Chondrocyte (in vitro differentiated cells): ENCODE results near the gene SNRPA1. TPM values are rescaled to one million over a fixed set of nuclear protein-coding genes. Genes with fewer than 3 reads are reported as not detected.

ENCODE experiments used
- DNase-seq: peaks from one replicate; pipeline ENCODE4 v3.0.0; 2021; ENCODE audit warnings: mixed read lengths, low spot score
- H3K27ac Mint-ChIP-seq: one replicate; pipeline ENCODE4 v1.8.0; 2021; ENCODE audit warnings: mild to moderate bottlenecking, moderate library complexity, mixed read lengths; ENCODE audit not compliant: unreplicated experiment
- H3K27me3 Mint-ChIP-seq: 2 replicates; pipeline ENCODE4 v1.8.0; 2021; ENCODE audit warnings: low read depth, mixed read lengths
- H3K36me3 Mint-ChIP-seq: 2 replicates; pipeline ENCODE4 v1.8.0; 2021; ENCODE audit warnings: low read depth, mixed read lengths
- H3K4me1 Mint-ChIP-seq: 2 replicates; pipeline ENCODE4 v1.8.0; 2021; ENCODE audit warnings: low read depth, mild to moderate bottlenecking, mixed read lengths
- H3K4me3 Mint-ChIP-seq: one replicate; pipeline ENCODE4 v1.8.0; 2021; ENCODE audit warnings: mild to moderate bottlenecking, moderate library complexity, mixed read lengths; ENCODE audit not compliant: unreplicated experiment
- H3K9me3 Mint-ChIP-seq: 2 replicates; pipeline ENCODE4 v1.8.0; 2021; ENCODE audit warnings: low read depth, mixed read lengths
- total RNA-seq: library from RNA; stranded (reverse); gene quantifications from 3 replicates; pipeline ENCODE4 v1.2.1, GENCODE V29; 2021
- TF ChIP-seq, protein P1 (sequence below): fragments of 200-600 bp; sonication (generic); IDR thresholded peaks from 2 replicates; pipeline ENCODE4 v1.5.0; 2021; ENCODE audit warnings: antibody characterized with exemption, mild to moderate bottlenecking, moderate library complexity

SNRPA1 gene
- total RNA-seq, 1 donor from 2014 or later, result 35.7 TPM

DNA sequence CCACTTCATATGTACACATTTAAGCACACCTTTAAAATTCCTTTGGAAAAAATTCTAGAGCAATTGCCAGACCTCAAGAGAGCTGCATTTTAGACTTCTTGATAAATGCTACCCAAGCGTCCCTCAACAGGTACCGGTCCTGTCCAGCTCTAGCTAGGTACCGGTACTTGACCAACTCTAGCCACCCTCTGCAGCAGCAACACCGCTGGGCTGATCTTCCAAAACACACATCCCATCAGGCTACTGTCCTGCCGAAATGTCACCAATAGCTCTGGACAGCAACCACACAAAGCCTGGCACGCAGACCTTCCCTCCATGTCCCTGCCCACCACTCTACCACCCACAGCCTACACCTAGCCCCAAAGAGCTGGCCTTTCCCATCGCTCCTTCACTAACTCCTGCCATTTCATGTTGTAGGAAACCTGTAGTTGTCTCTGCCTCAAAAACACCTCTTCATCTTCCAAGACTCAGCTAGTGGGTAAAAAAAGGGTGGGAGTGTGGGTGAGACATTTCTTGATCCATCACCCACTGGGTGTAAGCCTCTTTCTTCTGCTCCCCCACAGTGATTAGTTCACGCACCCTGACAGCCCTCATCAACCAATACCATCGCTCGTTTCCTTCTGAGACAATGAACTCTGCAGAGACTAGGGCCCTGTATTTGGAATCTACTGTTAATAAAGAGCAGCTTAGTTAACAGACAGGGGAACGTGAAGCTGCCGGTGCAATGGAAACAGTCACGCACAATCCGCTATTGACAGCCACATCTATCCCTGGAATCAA is 50.0 kb downstream of the SNRPA1 start:
- Mint-ChIP-seq H3K9me3 (no peaks in the 10 kb centered on the region), H3K27ac (no peak overlapping the region), H3K27me3 (no peaks in the 10 kb centered on the region), H3K36me3 (no peaks in the 10 kb centered on the region), H3K4me3 (no peak overlapping the region), H3K4me1 (peaks cover 75% of the 10 kb centered on the region)
- no peak for DNase-seq
- TF ChIP-seq, protein P1, sequence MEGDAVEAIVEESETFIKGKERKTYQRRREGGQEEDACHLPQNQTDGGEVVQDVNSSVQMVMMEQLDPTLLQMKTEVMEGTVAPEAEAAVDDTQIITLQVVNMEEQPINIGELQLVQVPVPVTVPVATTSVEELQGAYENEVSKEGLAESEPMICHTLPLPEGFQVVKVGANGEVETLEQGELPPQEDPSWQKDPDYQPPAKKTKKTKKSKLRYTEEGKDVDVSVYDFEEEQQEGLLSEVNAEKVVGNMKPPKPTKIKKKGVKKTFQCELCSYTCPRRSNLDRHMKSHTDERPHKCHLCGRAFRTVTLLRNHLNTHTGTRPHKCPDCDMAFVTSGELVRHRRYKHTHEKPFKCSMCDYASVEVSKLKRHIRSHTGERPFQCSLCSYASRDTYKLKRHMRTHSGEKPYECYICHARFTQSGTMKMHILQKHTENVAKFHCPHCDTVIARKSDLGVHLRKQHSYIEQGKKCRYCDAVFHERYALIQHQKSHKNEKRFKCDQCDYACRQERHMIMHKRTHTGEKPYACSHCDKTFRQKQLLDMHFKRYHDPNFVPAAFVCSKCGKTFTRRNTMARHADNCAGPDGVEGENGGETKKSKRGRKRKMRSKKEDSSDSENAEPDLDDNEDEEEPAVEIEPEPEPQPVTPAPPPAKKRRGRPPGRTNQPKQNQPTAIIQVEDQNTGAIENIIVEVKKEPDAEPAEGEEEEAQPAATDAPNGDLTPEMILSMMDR, result no peak

DNA sequence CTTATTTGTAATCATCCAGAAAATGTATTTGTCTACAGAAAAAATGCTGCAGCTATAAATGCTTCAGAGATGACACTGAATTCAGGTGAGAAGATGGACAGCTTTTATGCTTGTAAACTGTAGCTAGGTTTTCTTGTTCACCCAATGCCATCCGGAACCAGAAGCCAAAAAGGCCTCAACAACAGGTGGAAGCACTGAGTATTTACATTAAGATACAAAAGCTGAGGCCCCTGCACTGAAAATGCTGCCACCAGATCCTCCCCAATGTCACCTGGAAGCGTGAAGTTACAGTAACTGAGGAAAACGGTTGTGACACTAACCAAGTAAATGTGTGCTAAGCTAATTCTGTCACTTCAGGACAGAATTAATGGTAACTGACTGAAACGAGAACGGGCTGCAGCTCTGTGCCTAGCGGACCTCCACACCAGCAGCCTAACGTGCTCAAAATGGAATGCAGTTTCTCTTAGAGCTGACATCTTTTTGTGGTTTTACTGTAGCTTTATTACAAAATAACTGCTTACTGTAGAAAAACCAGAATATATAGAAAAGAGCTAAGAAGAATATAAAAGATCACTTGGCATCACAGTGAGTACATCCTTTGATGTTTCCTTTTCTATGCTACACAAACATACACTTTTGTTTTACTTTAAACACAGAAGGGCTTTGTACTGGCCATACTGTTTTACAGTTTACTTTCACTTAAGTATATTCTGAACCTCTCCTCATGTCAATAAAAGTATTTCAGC is 50.8 kb downstream of the SNRPA1 start:
- H3K4me1 Mint-ChIP-seq, result peaks cover 74% of the 10 kb centered on the region
- no peak overlapping the region for H3K4me3 Mint-ChIP-seq

DNA sequence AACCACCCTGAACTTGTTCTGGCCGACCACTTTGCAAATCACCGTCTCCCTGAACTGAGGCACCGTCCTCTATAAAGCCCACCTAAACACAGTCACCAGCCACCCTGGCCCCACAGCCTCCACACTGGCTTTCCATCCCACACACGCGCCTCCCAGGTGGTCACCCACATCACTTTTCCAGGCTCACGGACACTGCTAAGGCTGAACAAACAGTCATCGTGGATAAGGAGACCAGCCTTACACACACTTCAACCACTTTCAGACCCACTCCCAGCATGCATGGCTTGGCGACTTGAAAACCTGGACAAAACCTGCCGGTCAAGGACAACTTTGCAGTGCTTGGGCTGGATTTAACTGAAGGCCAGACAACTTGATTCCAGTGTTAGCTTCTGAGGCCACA is 51.6 kb downstream of the SNRPA1 start:
- Mint-ChIP-seq H3K27ac (no peak overlapping the region), H3K9me3 (no peaks in the 10 kb centered on the region), H3K4me3 (no peak overlapping the region), H3K27me3 (no peaks in the 10 kb centered on the region), H3K36me3 (no peaks in the 10 kb centered on the region), H3K4me1 (peaks cover 72% of the 10 kb centered on the region)
- TF ChIP-seq, protein P1, result no peak
- no peak for DNase-seq

More for the DNA sequence above, 50.8 kb downstream of the SNRPA1 start:
- DNase-seq, result no peak
- Mint-ChIP-seq H3K9me3 (no peaks in the 10 kb centered on the region), H3K36me3 (no peaks in the 10 kb centered on the region), H3K27ac (no peak overlapping the region), H3K27me3 (no peaks in the 10 kb centered on the region)
- TF ChIP-seq, protein P1, result no peak

DNA sequence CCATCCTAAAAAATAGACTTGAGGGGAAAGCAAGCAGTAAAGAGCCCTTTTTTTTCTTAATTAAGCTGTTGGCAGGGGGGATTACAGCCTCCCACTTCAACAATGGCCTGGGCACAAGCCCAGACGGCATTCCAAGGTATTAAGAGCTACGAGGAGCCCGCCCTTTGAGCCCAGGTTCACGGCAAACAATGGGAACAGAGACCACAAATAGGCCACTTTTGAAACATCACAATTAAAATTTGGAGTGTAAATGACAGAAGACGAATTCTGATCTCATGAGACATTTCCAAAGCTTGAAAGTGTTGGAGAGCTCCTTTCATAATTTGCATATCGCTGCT is 52.1 kb downstream of the SNRPA1 start:
- no peak overlapping the region for H3K27ac Mint-ChIP-seq
- H3K27me3 Mint-ChIP-seq, result no peaks in the 10 kb centered on the region
- H3K9me3 Mint-ChIP-seq, result no peaks in the 10 kb centered on the region
- H3K36me3 Mint-ChIP-seq, result no peaks in the 10 kb centered on the region
- peaks cover 68% of the 10 kb centered on the region for H3K4me1 Mint-ChIP-seq
- no peak for DNase-seq
- TF ChIP-seq, protein P1, result no peak
- H3K4me3 Mint-ChIP-seq, result no peak overlapping the region

DNA sequence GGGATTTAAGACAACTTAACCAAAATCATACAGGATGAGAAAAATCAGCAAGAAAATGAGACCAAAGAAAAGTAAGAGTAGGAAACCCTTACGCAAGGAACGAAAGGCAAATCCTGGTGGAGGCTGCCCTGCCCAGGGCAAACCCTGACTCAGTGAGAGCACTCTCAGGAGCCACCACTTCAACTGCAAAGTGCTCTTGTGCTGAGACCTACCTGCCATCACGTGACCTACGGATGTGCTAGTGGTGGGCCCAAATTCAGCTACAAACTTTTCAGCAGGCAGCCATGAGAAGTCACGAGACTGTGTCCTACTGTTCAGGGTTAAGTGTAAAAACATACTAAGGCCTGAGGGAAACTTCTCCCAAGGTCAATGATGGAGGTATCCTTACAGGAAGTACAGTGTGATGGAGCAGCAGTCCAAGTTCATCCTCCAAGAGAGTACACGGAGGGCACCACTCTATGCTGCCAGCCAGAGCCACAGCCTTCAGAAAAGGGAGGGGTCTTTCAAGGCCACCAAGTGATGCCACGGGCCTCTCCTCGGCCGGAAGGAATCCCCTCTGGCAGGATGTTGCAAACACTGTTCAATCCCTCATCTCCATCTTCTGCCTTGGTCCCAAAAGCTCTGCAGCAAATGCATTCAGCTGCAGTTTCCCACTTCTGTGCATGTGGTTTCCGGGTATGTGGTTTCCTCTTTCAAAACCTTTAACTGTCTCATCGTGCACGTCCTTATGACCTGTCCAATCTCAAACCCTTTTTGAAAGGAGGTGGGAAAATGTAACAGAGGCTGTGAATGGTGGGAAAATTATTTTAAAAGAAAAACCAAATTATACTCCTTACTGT is 52.7 kb downstream of the SNRPA1 start:
- H3K27me3 Mint-ChIP-seq, result no peaks in the 10 kb centered on the region
- DNase-seq, result no peak
- no peaks in the 10 kb centered on the region for H3K36me3 Mint-ChIP-seq
- H3K27ac Mint-ChIP-seq, result peak overlapping the region; percentile 39
- peaks cover 64% of the 10 kb centered on the region for H3K4me1 Mint-ChIP-seq
- H3K4me3 Mint-ChIP-seq, result no peak overlapping the region
- TF ChIP-seq, protein P1, result no peak
- no peaks in the 10 kb centered on the region for H3K9me3 Mint-ChIP-seq
